ENCODE measurements around the gene B3GNT3. TPM values are rescaled to one million over a fixed set of nuclear protein-coding genes. Genes with fewer than 3 reads are reported as not detected.
"Not testable (repeated sequence)": the region's sequence is repeated elsewhere in the genome, so short reads cannot be mapped to it uniquely, and the experiment has no call there.

B3GNT3 gene
- total RNA-seq, 1 donor from 2014 or later: 1.8 TPM

DNA sequence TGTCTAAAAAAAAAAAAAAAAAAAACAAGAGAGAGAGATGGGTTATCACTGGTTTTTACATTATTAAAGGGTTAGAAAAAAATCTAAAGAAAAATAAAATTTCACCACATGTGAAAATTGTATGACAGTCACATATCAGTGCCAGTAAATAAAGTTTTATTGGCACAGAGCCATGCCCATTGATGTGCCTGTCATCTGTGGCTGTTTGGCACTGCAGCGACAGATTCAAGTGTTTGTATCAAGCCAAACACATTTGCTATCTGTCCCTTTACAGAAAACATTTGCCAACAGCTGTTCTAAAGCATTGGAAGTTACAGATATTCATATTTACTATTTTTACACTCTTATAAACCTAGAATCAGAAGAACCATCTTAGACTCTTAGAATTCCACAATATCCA is 27.4 kb upstream of the B3GNT3 start:
- no peak for DNase-seq

DNA sequence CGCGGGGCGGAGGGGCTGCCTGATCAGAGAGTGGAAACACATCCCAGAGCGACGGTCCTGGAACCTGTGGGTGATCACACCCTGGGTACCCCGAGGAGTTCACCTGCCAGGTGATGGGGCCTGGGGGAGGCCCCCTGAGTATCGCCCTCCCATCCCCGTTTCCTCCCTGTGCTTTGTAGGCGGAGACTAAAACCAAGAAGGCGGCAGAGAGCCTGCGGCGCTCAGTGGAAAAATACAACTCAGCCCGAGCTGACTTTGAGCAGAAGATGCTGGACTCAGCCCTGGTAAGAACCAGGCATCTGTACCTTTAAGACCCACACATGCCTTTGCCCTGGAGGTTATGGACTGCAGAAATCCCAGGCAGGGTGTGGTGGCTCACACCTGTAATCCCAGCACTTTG is 24.3 kb upstream of the B3GNT3 start:
- DNase-seq: no peak

- DNase-seq: no peak
Measured at GRCh38 chr19:17772172-17772571, 22.8 kb upstream of the B3GNT3 start.

DNA sequence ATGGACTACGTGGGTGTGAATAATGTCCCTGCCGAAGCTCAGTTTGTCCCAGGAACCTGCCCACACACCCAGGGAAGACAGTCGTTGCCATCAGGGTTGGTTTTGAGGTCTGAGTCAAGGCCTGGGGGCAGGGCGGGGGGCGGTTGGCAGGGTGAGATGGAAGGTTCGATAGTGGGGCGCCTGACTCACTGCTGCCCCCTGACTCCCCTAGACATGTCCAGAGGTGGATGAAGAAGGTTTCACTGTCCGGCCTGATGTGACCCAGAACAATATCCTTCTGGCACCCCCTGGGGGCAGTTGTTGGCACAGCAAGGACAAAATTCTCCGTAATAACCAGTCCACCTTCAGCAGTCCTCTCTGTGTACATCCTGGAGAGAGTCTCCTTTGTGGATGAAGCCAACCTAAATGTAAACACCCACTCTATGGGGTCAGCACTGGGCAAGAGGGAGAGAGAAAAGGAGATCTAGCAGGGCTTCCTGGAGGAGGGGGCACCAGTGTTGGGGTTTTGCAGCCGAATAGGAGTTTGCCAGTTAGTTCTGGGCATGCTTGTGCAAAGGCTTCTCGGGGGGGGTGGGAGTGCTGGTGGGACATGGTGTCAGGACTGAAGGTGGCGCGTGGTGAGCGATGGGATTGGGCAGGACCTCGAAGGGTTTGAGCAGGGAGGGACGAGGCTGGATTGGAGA is 19.6 kb upstream of the B3GNT3 start:
- DNase-seq: no peak

DNA sequence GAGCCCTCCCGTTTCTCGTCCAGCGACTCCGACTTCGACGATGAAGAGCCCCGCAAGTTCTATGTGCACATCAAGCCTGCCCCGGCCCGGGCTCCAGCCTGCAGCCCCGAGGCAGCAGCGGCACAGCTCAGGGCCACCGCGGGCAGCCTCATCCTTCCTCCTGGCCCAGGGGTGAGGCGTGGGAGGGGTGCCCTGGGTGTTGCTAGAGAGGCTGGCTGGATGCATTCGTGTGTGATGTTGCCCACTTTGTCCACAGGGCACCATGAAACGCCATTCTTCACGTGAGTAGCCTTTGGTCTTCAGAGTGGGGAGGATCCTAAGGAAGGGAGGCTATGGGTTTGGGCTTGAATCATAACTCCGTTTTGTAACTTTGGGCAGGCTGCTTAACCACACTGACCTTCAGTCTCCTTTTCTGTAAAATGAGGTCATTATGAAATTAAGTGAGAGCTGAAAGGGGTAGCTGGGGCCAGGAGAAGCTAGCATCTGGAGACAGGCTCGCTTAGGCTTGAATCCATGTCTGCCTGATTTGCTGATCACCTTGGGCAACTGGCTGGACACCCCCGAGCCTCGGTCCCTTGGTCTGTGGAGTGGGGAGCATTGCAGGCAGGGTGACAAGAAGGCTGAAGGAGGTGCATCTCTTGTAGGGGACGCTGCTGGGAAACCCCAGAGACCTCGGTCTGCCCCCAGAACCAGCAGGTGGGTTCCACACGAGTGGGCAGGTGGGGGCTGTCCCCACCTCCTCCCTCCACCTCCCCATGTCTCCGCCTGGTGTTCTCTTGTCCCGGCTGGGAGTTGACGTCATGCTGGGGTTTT is 18.7 kb upstream of the B3GNT3 start:
- DNase-seq: no peak

- DNase-seq: not testable (repeated sequence)
Measured at GRCh38 chr19:17777840-17778239, 17.1 kb upstream of the B3GNT3 start.

GRCh38 chr19:17778251-17778967 is 16.5 kb upstream of the B3GNT3 start:
- no peak for DNase-seq

DNA sequence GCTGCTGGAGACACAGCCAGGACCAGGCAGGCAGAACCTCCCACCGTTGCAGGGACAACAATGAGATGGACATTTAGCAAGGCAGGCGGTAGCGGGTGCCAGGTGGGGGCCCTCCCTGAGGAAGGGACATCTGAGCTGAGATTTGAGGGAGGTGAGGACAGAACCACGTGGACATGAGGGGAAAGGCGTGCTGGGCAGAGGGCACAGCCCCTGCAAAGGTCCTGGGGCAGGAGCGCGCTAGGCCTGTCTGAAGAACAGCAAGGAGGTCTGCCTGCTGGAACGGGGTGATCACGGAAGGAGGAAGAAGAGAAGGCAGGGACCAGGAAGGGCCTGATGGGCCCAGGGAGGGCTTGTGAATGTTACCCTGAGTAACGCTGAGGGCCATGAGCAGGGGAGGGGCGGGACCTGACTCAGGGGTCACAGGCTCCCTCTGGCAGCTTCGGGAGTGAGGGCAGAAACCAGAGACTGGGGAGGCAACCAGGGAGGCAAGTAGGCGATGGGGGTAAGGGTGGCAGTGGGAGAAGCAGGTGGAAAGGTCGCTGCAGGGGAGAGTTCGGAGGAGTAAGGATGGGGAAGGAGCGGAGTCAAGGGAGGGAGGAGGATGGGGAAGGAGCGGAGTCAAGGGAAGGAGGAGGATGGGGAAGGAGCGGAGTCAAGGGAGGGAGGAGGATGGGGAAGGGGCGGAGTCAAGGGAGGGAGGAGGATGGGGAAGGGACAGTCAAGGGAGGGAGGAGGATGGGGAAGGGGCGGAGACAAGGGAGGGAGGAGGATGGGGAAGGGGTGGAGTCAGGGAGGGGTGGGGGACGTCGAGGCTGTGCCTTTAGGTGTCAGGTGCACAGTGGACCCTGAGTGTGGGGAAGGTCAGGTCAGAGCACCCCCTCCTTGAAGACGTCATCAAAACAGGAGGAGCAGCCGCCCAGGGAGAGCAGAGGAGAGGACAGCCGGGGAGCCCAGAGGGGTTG is 15.7 kb upstream of the B3GNT3 start:
- DNase-seq: peak; percentile 32

GRCh38 chr19:17780781-17781180 is 14.2 kb upstream of the B3GNT3 start:
- no peak for DNase-seq

- DNase-seq: not testable (repeated sequence)
Measured at GRCh38 chr19:17783721-17784120, 11.2 kb upstream of the B3GNT3 start.

- peak; percentile 84 for DNase-seq
Measured at GRCh38 chr19:17784201-17785008, 10.5 kb upstream of the B3GNT3 start.

DNA sequence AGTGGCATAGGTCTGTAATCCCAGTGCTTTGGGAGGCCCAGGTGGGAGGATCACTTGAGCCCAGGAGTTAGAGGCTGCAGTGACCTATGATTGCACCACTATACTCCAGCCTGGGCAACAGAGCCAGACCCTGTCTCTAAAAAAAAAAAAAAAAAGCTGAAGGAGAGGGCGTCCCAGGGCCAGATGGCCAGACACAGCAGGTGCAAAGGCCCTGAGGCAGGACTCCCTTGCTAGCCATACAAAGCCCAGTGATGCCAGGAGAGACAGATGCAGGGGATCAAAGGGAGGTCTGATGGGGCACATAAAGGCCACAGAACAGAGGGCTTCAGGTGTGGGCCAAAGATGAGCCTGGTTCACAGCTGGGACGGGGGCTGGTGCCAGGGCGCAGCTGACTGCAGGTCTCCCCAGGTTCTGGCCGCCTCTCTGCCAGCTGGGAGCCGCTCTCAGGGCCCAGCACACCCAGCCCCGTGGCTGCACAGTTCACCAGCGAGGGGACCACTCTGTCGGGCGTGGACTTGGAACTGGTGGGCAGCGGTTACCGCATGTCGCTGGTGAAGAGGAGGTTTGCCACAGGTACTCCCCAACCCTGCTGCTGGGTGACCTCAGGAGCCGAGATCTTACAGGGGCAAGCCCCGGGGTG is 7.5 kb upstream of the B3GNT3 start:
- DNase-seq: no peak

DNA sequence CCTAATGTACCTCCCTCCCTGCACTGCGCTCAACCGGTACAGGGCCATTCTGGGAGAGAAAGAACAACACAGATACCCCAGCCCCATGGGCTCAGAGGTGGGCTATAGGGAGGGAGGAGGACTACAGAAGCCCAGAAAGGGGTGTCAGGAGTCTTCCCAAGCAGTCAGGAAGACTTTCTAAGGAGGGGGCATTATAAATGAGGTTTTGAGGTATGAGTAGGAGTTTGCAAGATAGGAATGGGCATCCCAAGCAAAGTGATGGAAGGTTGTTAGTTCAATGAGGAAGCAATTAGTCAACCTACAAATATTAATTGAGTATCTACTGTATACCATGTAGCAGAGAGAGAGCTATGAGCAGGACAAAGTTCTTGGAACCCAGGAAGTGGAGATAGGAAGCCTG is 6.3 kb upstream of the B3GNT3 start:
- DNase-seq: no peak

- no peak for DNase-seq
Measured at GRCh38 chr19:17790059-17790780, 4.7 kb upstream of the B3GNT3 start.

DNA sequence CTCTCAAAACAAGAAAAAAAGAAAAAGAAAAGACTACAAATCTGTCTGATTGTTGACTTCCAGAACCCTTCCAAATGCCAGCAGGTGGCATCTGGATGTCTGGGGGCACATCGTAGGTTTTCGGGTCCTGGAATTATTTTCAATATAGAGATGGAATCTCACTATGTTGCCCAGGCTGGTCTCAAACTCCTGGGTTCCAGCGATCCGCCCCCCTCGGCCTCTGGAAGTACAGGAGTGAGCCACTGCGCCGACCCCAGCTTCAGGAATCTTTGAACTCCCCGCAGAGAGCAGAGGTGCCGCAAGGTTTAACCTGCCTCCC is 567 bp upstream of the B3GNT3 start:
- no peak for DNase-seq

- DNase-seq: no peak
Measured at GRCh38 chr19:17795495-17795856, 538 bp downstream of the B3GNT3 start.

GRCh38 chr19:17796013-17796837 is 1.3 kb downstream of the B3GNT3 start:
- no peak for DNase-seq

DNA sequence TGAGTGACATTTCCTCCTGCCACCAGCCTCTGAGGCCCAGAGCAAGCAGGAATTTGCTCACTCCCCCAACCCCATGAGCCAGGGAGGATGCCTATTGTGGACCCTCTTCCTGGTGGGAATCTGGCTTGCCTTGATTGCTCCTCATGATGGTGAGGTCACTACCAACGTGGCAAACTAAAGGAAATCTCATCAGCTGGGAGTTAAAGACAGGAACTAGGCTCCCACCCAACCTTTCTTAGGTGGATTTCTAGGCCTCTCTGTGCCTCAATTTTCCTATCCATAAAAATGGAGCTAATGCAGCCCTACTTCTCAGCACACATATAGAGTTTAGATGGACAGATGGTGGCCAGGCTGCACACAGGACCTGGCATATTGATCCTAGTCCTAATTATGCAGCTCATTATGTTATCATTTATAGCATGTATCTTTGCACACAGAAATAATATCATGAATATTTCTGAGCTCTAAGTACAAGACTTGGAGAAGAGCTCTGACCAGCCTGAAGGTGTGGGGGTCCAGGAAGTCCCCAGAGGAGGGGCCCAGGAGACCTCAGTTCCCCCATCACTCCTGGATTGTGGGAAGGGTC is 2.0 kb downstream of the B3GNT3 start:
- DNase-seq: no peak

Measured in tongue (tissue), 2 donors.